Liver (tissue), 2 donors: ENCODE results near the gene MGRN1.

Source experiments
- YY1 ChIP-seq: IDR thresholded peaks from 2 replicates; pipeline ENCODE4 v1.6.1; 2016; ENCODE audit warnings: antibody characterized with exemption, mild to moderate bottlenecking
- TF ChIP-seq, protein P1 (sequence below): fragments of 150-350 bp; IDR thresholded peaks from 2 replicates; pipeline ENCODE4 v1.5.1; 2017; ENCODE audit warnings: improper control_type of control experiment, low read depth, low read length; ENCODE audit not compliant: missing input control
- TF ChIP-seq, protein P2 (sequence below): IDR thresholded peaks from 2 replicates; pipeline ENCODE4 v1.6.1; 2016; ENCODE audit warnings: antibody characterized with exemption, mild to moderate bottlenecking
- donor health status: healthy.

DNA sequence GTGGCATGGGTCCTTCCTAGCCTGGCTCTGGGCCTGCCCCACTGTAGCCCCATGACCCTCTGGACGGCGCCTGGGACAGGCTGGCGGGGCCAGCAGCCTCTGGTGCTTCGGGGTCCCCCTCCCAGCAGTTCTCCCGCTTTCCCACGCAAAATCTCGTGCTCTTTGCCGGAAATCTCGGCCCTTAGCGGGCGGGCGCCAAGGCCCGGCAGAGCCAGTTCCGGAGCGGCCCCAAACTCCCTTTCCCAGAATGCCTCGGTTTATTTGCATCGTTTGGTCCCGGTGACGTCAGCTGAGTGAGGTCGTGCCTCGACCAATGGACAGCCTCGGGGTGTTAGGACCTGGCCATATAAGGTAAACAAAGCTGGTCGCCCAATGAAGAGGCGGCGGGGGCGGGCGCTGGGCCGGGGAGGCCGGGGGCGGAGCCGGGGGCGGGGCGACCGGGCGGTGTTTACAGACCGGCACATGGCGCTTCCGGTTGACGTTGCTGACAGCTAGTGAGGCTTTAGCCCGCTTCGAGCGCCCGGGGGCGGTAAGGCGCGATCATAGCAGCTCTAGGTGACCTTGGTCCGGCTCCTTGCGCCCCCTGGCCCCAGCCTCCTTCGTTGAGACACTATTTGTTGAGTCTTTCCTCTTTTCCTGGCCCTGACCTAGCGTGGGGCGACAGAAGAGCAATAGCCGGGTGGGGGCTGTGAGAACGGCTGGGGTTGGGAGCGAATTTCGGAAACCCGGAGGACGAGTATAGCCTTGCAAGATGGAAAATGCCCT is 8.4 kb upstream of the MGRN1 start:
- TF ChIP-seq, protein P1, sequence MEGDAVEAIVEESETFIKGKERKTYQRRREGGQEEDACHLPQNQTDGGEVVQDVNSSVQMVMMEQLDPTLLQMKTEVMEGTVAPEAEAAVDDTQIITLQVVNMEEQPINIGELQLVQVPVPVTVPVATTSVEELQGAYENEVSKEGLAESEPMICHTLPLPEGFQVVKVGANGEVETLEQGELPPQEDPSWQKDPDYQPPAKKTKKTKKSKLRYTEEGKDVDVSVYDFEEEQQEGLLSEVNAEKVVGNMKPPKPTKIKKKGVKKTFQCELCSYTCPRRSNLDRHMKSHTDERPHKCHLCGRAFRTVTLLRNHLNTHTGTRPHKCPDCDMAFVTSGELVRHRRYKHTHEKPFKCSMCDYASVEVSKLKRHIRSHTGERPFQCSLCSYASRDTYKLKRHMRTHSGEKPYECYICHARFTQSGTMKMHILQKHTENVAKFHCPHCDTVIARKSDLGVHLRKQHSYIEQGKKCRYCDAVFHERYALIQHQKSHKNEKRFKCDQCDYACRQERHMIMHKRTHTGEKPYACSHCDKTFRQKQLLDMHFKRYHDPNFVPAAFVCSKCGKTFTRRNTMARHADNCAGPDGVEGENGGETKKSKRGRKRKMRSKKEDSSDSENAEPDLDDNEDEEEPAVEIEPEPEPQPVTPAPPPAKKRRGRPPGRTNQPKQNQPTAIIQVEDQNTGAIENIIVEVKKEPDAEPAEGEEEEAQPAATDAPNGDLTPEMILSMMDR, result no peak
- peak; percentile 63 for TF ChIP-seq YY1
- TF ChIP-seq, protein P2, sequence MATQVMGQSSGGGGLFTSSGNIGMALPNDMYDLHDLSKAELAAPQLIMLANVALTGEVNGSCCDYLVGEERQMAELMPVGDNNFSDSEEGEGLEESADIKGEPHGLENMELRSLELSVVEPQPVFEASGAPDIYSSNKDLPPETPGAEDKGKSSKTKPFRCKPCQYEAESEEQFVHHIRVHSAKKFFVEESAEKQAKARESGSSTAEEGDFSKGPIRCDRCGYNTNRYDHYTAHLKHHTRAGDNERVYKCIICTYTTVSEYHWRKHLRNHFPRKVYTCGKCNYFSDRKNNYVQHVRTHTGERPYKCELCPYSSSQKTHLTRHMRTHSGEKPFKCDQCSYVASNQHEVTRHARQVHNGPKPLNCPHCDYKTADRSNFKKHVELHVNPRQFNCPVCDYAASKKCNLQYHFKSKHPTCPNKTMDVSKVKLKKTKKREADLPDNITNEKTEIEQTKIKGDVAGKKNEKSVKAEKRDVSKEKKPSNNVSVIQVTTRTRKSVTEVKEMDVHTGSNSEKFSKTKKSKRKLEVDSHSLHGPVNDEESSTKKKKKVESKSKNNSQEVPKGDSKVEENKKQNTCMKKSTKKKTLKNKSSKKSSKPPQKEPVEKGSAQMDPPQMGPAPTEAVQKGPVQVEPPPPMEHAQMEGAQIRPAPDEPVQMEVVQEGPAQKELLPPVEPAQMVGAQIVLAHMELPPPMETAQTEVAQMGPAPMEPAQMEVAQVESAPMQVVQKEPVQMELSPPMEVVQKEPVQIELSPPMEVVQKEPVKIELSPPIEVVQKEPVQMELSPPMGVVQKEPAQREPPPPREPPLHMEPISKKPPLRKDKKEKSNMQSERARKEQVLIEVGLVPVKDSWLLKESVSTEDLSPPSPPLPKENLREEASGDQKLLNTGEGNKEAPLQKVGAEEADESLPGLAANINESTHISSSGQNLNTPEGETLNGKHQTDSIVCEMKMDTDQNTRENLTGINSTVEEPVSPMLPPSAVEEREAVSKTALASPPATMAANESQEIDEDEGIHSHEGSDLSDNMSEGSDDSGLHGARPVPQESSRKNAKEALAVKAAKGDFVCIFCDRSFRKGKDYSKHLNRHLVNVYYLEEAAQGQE, result peak; percentile 94
